MCF 10A (cell line): ENCODE data around the gene WNT3A. TPM values are rescaled to one million over a fixed set of nuclear protein-coding genes. Genes with fewer than 3 reads are reported as not detected.

Source experiments
- BruUV-seq: library from RNA; stranded (reverse); fragments of 400-500 nt; replicated peaks from 2 replicates; lab custom pipeline; 2021; lab: Mats Ljungman, UMichigan
- CTCF ChIA-PET: fragments of 300-600 bp; sonication (Branson Sonifier 250); formaldehyde crosslinking; extraction: SDS; loops from one replicate; lab custom pipeline; 2021; ENCODE audit warnings: antibody characterized with exemption, inconsistent platforms; lab: Yijun Ruan, JAX
- POLR2A ChIA-PET: fragments of 300-600, 350-650 bp; sonication (Branson Sonifier 250); formaldehyde crosslinking; extraction: SDS; loops from one replicate; lab custom pipeline; 2020; ENCODE audit warnings: antibody characterized with exemption, inconsistent platforms; lab: Yijun Ruan, JAX
- DNase-seq: peaks from one replicate; pipeline ENCODE4 v3.0.0-alpha.2; 2018; ENCODE audit not compliant: unreplicated experiment
- H3K27ac Mint-ChIP-seq: one replicate; pipeline ENCODE4 v1.8.0; 2022; ENCODE audit warnings: mild to moderate bottlenecking, low read depth, mixed read lengths; ENCODE audit not compliant: unreplicated experiment
- H3K27me3 Mint-ChIP-seq: one replicate; pipeline ENCODE4 v1.8.0; 2022; ENCODE audit warnings: mixed read lengths; ENCODE audit not compliant: insufficient read depth, unreplicated experiment
- H3K36me3 Mint-ChIP-seq: one replicate; pipeline ENCODE4 v1.8.0; 2022; ENCODE audit warnings: mild to moderate bottlenecking, moderate library complexity, mixed read lengths; ENCODE audit not compliant: insufficient read depth, unreplicated experiment
- H3K4me1 Mint-ChIP-seq: one replicate; pipeline ENCODE4 v1.8.0; 2022; ENCODE audit warnings: mixed read lengths; ENCODE audit not compliant: insufficient read depth, unreplicated experiment
- H3K4me3 Mint-ChIP-seq: one replicate; pipeline ENCODE4 v1.8.0; 2022; ENCODE audit warnings: mild to moderate bottlenecking, moderate library complexity, mixed read lengths; ENCODE audit not compliant: unreplicated experiment
- H3K9me3 Mint-ChIP-seq: one replicate; pipeline ENCODE4 v1.8.0; 2022; ENCODE audit warnings: mixed read lengths; ENCODE audit not compliant: unreplicated experiment
- intact Hi-C: fragments of 100-400 bp; cut with micrococcal nuclease; formaldehyde crosslinking; loops from 2 replicates; pipeline ENCODE4 v1.14.1; 2022
- total RNA-seq: library from RNA; stranded (reverse); gene quantifications from 2 replicates; pipeline ENCODE4 v1.2.3, GENCODE V29; 2022
- TF ChIP-seq, protein P1 (sequence below): fragments of 200-600 bp; IDR thresholded peaks from one replicate; pipeline ENCODE4 v1.8.0; 2022; ENCODE audit warnings: antibody characterized with exemption, mild to moderate bottlenecking; ENCODE audit not compliant: unreplicated experiment

WNT3A gene
- total RNA-seq, 1 experiment from 2014 or later: not detected

DNA sequence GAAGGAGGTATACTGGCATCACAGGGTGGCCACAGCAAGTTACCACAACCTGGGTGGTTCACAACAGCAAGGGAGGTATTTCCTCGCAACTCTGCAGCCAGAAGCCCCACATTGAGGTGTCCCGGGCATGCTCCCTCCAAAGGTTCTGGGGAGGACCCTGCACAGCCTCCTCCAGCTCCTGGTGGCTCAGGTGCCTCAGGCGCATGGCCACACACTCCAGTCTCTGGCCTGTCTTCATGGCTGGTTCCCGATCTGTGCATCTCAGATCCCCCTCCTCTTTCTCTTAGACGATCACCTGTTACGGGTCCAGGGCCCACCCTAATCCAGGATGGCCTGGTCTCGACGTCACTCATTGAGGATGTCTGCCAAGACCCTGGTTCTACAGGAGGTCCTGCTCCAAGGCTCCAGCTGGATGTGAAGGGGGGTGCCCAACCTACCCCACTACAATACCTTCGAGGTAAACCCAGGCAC, 69.0 kb downstream of the WNT3A start:
- Mint-ChIP-seq H3K27me3 (no peaks in the 10 kb centered on the region), H3K36me3 (peaks cover 6% of the 10 kb centered on the region), H3K4me1 (peaks cover 11% of the 10 kb centered on the region), H3K27ac (no peak overlapping the region), H3K9me3 (no peaks in the 10 kb centered on the region), H3K4me3 (no peak overlapping the region)
- ChIA-PET POLR2A (interaction anchor here (0.9 to 2.2 kb wide), 3 partner anchors 12 to 76 kb away, joined by 3 to 6 read pairs (median 4); no protein-coding TSS in a partner anchor), CTCF (interaction anchor here (0.6 to 2.6 kb wide), 3 partner anchors 27 to 80 kb away, joined by 3 to 32 read pairs (median 3); no protein-coding TSS in a partner anchor)
- no TSS peak for BruUV-seq
- TF ChIP-seq, protein P1, sequence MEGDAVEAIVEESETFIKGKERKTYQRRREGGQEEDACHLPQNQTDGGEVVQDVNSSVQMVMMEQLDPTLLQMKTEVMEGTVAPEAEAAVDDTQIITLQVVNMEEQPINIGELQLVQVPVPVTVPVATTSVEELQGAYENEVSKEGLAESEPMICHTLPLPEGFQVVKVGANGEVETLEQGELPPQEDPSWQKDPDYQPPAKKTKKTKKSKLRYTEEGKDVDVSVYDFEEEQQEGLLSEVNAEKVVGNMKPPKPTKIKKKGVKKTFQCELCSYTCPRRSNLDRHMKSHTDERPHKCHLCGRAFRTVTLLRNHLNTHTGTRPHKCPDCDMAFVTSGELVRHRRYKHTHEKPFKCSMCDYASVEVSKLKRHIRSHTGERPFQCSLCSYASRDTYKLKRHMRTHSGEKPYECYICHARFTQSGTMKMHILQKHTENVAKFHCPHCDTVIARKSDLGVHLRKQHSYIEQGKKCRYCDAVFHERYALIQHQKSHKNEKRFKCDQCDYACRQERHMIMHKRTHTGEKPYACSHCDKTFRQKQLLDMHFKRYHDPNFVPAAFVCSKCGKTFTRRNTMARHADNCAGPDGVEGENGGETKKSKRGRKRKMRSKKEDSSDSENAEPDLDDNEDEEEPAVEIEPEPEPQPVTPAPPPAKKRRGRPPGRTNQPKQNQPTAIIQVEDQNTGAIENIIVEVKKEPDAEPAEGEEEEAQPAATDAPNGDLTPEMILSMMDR: no peak
- intact Hi-C loops: no loop called here
- DNase-seq: no peak

DNA sequence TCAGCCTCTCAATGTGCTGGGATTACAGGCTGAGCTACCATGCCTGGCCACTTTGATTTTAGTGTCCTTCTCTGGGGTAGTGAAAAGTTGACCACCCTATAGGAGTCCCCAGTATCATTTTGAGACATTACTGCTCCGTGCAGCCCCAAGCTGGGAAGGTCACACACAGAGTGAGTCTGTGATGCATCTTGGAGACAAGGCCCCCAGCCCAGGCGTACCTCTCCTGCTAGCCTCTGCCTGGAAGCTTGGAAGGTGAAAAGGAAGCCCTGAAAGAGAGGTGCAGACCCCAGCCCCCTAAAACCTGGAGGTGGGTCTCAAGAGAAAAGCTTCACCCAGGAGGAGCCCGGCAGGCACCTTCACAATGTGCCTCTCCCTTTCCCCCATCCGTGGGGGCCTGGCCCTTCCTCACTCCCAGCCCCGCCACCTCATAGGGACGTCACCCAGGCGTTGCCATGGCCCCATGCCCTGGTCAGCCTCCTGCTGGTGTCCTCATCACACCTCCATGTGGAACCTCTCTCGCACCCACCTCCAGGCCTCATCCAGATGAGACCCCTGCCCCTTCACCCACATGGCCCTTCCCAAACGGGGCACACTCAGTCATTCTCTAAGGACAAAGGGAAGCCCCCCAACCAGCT, 70.1 kb downstream of the WNT3A start:
- Mint-ChIP-seq H3K9me3 (no peaks in the 10 kb centered on the region), H3K36me3 (peaks cover 6% of the 10 kb centered on the region), H3K4me1 (peaks cover 20% of the 10 kb centered on the region), H3K4me3 (no peak overlapping the region), H3K27me3 (no peaks in the 10 kb centered on the region), H3K27ac (no peak overlapping the region)
- TF ChIP-seq, protein P1: no peak
- DNase-seq: no peak
- BruUV-seq: no TSS peak
- intact Hi-C loops: no loop called here
- CTCF ChIA-PET: interaction anchor here (0.6 to 2.6 kb wide), 8 partner anchors 13 to 86 kb away, joined by 3 to 32 read pairs (median 3); partner anchors contain the start of gene WNT3A
- POLR2A ChIA-PET: interaction anchor here (0.9 to 2.2 kb wide), 4 partner anchors 11 to 77 kb away, joined by 3 to 6 read pairs (median 4); no protein-coding TSS in a partner anchor

DNA sequence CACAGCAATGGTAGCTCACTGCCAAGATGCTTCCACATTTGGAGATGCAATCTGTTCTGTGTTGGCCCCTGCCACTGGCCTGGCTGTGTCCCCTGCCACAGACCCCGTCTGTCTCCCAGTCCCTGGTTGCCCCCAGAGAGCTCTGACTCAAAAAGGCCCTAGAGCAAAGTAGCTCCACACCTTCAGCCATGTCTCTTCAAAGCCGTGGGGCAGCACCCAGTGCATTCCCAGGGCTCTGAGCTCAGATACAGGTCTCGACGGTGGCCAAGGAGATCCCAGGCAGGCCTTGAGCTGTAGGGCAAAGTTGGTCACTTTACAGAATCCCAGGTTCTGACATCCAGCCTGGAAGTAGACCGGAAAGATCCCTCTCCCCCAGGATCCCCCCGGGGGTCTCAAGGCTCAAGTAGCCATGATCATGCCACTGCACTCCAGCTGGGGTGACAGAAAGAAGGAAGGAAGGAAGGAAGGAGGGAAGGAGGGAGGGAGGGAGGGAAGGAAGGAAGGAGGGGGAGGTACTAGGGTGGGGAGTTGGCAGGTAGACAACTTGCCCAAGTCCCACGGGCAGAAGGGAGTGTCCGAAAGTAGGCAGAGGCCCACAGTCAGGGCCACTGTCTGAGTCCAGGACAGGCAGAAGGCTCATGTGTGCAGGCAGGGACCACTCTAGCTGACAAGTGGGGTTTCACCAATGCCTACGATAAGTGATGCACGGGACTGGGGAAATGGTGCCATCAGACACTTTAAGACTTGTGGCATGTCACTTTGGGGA, 71.0 kb downstream of the WNT3A start:
- ChIA-PET CTCF (interaction anchor here (0.6 to 2.6 kb wide), 8 partner anchors 13 to 541 kb away, joined by 3 to 32 read pairs (median 5); partner anchors contain the start of gene WNT3A), POLR2A (interaction anchor here (0.6 to 2.2 kb wide), 5 partner anchors 32 to 78 kb away, joined by 3 to 6 read pairs (median 4); no protein-coding TSS in a partner anchor)
- H3K36me3 Mint-ChIP-seq: peaks cover 12% of the 10 kb centered on the region
- H3K27ac Mint-ChIP-seq: no peak overlapping the region
- peaks cover 20% of the 10 kb centered on the region for H3K4me1 Mint-ChIP-seq
- no peaks in the 10 kb centered on the region for H3K9me3 Mint-ChIP-seq
- H3K27me3 Mint-ChIP-seq: no peaks in the 10 kb centered on the region
- TF ChIP-seq, protein P1: no peak
- no peak overlapping the region for H3K4me3 Mint-ChIP-seq
- intact Hi-C loops: no loop called here
- no TSS peak for BruUV-seq
- no peak for DNase-seq
